ENCODE measurements around the gene ZNF10.
A peak's percentile ranks its signal among the peaks of the same experiment; 100 is the strongest.

The ZNF10 gene

DNA sequence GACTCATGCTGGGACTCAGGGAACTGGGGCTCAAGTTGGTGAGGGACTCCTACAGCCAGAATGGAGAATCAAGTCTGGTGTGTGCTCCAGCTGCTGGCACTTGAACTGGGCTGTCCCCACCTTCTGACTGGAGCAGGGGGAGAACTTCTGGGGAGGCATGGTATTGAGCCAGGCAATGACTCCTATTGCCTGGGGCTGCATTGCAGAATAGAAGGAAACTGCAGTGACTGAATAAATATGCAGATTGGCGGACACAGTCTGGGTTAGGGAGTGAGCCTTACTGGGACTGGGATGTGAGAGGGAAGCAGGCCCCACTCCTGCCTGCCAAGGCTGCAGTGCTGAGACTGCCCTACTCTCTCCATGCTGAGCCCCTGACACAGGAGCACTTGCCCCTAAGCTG lies 42.1 kb downstream of the ZNF10 start:
- Mint-ChIP-seq H3K9me3 (peaks cover 61% of the 10 kb centered on the region), H3K4me3 (no peak overlapping the region), H3K27me3 (ENCODE audit: low read depth) (no peaks in the 10 kb centered on the region), H3K36me3 (ENCODE audit: low read depth) (peaks cover 4% of the 10 kb centered on the region), H3K4me1 (no peaks in the 10 kb centered on the region), H3K27ac (no peak overlapping the region)
- TF ChIP-seq, protein P1, sequence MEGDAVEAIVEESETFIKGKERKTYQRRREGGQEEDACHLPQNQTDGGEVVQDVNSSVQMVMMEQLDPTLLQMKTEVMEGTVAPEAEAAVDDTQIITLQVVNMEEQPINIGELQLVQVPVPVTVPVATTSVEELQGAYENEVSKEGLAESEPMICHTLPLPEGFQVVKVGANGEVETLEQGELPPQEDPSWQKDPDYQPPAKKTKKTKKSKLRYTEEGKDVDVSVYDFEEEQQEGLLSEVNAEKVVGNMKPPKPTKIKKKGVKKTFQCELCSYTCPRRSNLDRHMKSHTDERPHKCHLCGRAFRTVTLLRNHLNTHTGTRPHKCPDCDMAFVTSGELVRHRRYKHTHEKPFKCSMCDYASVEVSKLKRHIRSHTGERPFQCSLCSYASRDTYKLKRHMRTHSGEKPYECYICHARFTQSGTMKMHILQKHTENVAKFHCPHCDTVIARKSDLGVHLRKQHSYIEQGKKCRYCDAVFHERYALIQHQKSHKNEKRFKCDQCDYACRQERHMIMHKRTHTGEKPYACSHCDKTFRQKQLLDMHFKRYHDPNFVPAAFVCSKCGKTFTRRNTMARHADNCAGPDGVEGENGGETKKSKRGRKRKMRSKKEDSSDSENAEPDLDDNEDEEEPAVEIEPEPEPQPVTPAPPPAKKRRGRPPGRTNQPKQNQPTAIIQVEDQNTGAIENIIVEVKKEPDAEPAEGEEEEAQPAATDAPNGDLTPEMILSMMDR (IDR thresholded peaks at IDR 0.05; ENCODE audit: unreplicated experiment in 3 of 3) = no peak

DNA sequence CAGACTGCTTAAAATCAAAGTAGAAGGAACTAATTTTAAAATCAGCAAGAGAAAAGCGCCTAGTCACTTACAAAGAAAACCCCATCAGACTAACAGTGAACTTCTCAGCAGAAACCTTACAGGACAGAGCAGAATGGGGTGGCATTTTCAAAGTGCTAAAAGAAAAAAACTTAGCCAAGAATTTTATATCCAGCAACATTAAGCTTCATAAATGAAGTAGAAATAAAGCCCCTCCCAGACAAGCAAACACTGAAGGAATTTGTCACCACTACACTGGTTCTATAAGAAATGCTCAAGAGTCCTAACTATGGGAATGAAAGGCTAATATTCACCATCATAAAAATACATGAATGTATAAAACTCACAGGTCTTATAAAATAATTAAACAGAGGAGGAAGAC lies 44.5 kb downstream of the ZNF10 start:
- TF ChIP-seq, protein P1 (IDR thresholded peaks at IDR 0.05; ENCODE audit: unreplicated experiment in 3 of 3) = no peak
- H3K9me3 Mint-ChIP-seq = peaks cover 62% of the 10 kb centered on the region
- no peak overlapping the region for H3K27ac Mint-ChIP-seq
- H3K27me3 Mint-ChIP-seq (ENCODE audit: low read depth) = no peaks in the 10 kb centered on the region
- H3K4me1 Mint-ChIP-seq = no peaks in the 10 kb centered on the region
- H3K4me3 Mint-ChIP-seq = no peak overlapping the region
- H3K36me3 Mint-ChIP-seq (ENCODE audit: low read depth) = peaks cover 12% of the 10 kb centered on the region

- Mint-ChIP-seq H3K27ac (no peak overlapping the region), H3K9me3 (peaks cover 77% of the 10 kb centered on the region), H3K4me1 (no peaks in the 10 kb centered on the region), H3K4me3 (peak overlapping the region; percentile 64 to 80 (median 70)), H3K36me3 (ENCODE audit: low read depth) (peaks cover 68% of the 10 kb centered on the region), H3K27me3 (ENCODE audit: low read depth) (peaks cover 3% of the 10 kb centered on the region)
- TF ChIP-seq, protein P1 (IDR thresholded peaks at IDR 0.05; ENCODE audit: unreplicated experiment in 3 of 3) = no peak
Observed at GRCh38 chr12:133180669-133181068, 50.2 kb downstream of the ZNF10 start.

DNA sequence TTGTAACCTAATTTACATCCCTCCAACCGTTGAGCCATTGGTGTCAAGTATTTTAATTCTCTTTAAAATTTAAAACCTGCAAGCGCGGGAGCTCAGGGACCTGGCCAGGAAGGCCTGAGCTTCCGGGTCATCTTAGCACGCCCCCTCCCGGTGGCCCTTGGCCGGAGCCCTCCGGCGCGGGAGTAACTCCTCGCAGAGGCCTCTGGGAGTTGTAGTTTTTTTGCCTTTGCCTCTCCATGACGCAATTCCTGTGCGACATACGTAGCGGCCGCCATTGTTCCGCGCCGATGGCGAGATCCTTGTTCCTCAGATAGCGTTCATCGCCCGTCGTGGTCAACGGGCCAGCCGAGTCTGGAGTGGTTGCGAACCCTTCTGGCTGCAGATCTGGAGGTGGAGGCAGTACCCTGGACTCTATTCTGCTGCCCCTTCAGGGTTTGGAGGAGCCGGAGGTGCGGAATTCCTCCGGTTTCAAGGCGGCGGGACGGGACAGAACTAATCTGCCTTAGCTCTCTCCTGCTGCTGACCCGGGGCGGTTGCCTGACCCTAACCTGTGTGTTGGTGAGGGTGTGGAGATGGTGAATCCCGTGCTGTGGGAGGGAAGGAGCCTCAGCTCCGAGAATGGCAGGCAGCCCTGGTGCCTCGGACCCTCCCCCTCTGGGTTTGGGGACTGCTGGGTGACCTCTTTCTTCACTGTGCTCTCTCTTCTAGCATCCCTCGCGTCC lies 51.0 kb downstream of the ZNF10 start, which contains the start of gene ZNF268:
Gene ZNF268 (plus strand): TSS at position 258 of the 722 bp plus-strand sequence. CDS start 503 bp downstream, outside the sequence.
- Mint-ChIP-seq H3K4me3 (peak within 1 kb of the TSS; percentile 99), H3K9me3 (peaks cover 75% of the 10 kb centered on the region), H3K36me3 (ENCODE audit: low read depth) (peaks cover 76% of the 10 kb centered on the region), H3K4me1 (no peaks in the 10 kb centered on the region), H3K27me3 (ENCODE audit: low read depth) (peaks cover 4% of the 10 kb centered on the region), H3K27ac (peak within 1 kb of the TSS; percentile 71 to 94 (median 90))
- TF ChIP-seq, protein P1 (IDR thresholded peaks at IDR 0.05; ENCODE audit: unreplicated experiment in 3 of 3) = peak; percentile 69 to 92 (median 74)

GRCh38 chr12:133190176-133190575 lies 59.7 kb downstream of the ZNF10 start:
- Mint-ChIP-seq H3K9me3 (peaks cover 97% of the 10 kb centered on the region), H3K36me3 (ENCODE audit: low read depth) (peaks cover 100% of the 10 kb centered on the region), H3K4me1 (no peaks in the 10 kb centered on the region), H3K27me3 (ENCODE audit: low read depth) (peaks cover 7% of the 10 kb centered on the region), H3K27ac (no peak overlapping the region), H3K4me3 (no peak overlapping the region)
- TF ChIP-seq, protein P1 (IDR thresholded peaks at IDR 0.05; ENCODE audit: unreplicated experiment in 3 of 3) = no peak

GRCh38 chr12:133192847-133193246 lies 62.4 kb downstream of the ZNF10 start:
- Mint-ChIP-seq H3K9me3 (peaks cover 83% of the 10 kb centered on the region), H3K27ac (no peak overlapping the region), H3K36me3 (ENCODE audit: low read depth) (peaks cover 92% of the 10 kb centered on the region), H3K27me3 (ENCODE audit: low read depth) (peaks cover 3% of the 10 kb centered on the region), H3K4me3 (no peak overlapping the region), H3K4me1 (no peaks in the 10 kb centered on the region)
- TF ChIP-seq, protein P1 (IDR thresholded peaks at IDR 0.05; ENCODE audit: unreplicated experiment in 3 of 3) = no peak
